ENCODE data around the gene NDUFV3.
"Not testable (repeated sequence)": the region's sequence is repeated elsewhere in the genome, so short reads cannot be mapped to it uniquely, and the experiment has no call there.

NDUFV3 gene

GRCh38 chr21:42857216-42857615 lies 35.9 kb upstream of the NDUFV3 start:
- DNase-seq = no peak

- DNase-seq = no peak
Measured at GRCh38 chr21:42858185-42858847, 34.8 kb upstream of the NDUFV3 start.

DNA sequence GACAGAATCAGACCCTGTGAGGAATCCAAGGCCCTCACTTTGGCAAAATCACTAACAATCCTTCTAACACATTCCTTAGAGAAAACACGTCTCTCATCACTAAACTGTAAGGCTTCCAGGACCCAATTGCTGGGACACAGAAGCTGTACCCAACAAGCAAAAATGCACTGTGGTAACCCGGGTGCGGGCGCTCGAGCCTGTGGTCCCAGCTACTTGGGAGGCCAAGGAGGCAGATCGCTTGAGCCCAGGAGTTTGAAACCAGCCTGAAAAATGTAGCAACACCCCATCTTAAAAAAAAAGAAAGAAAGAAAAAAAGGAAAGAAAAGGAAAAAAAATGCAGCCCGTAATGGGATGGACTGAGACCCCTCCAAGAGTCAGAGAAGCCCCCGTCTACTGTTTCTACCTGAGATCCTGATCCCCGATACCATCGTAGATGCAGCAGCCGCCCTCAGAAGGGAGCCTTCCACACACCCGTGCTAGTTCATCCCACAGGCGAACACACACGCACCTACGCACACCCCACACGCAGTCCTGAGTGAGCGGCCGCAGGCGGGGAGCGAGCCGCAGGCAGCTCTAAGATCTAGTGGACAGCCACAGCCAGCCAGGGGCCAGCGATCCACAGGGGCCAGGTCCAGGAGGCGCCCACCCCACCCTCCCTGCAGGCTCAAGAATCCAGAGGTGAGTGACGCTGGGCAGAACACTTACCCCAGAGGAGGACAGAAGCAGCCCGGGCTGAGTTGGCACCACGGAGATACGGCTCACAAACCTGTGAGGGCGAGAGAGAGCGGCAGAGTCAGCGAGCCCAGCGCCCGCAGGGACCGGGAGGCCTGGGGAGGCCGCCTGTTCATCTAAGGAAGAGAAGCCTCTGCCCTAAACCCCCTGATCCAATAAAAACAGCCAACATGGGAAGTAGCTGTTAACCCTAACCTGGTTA lies 33.9 kb upstream of the NDUFV3 start:
- DNase-seq = no peak

DNA sequence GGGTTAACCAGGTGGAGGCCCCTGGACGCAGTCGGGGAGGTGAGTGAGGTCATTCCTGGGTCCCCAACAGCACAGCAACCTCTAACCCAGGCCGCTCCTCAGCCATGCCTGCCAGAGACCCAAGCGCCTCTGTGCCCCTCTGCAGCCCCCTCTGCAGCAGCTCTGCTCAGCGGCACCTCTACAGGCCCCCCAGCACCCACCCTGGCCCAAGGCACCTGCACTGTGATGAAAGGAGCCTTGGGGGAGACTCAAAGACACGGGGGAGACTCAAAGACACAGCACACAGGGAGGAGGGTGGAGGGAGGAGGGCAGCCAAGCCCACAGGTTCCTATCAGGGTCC lies 33.2 kb upstream of the NDUFV3 start:
- no peak for DNase-seq

- no peak for DNase-seq
Measured at GRCh38 chr21:42860345-42860744, 32.8 kb upstream of the NDUFV3 start.

GRCh38 chr21:42861311-42861847 lies 31.7 kb upstream of the NDUFV3 start:
- no peak for DNase-seq

- no peak for DNase-seq
Measured at GRCh38 chr21:42861848-42862400, 31.2 kb upstream of the NDUFV3 start.

- no peak for DNase-seq
Measured at GRCh38 chr21:42862774-42863503, 30.2 kb upstream of the NDUFV3 start.

GRCh38 chr21:42863504-42863870 lies 29.6 kb upstream of the NDUFV3 start:
- no peak for DNase-seq

DNA sequence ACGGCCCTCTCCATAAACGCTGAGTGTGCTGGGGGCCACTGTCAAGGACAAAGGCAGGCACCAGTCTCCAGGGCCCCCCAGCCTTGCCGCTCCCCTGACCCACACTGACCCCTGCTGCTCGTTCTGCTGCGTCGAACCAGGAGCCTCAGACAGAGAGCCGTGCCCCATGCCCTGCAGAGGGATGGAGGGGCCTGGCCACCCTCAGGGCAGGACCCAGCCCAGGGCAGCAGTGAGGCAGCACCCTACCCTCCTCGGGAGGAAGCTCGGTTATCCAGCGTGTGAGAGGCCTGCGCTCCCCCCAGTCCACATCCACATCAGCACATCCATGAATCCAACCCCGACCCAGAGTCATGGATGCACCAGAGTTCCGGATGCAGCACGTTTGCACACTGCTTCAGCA lies 28.8 kb upstream of the NDUFV3 start:
- DNase-seq = no peak

GRCh38 chr21:42864815-42865775 lies 28.0 kb upstream of the NDUFV3 start:
- no peak for DNase-seq

GRCh38 chr21:42865776-42866160 lies 27.3 kb upstream of the NDUFV3 start:
- DNase-seq = no peak

DNA sequence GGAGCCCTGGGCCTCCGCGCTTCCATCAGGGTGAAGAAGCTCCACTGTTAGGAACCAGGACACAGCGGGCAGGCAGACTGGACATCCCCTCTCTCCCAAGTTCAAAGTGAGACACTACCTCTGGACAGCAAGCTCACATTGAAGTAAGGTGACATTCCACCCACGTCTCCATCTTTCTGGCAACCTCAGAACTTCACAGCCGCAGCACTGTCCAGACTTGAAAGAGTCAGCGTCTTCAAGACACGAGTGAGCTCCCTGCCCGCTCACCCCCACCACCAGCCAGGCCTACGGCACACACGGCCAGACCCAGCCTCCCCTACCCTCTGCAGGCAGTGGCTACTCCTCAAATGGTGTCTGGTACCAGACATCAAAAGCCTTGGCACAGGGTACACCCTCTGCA lies 24.9 kb upstream of the NDUFV3 start:
- no peak for DNase-seq

GRCh38 chr21:42873096-42873495 lies 20.0 kb upstream of the NDUFV3 start:
- no peak for DNase-seq

- DNase-seq = not testable (repeated sequence)
Measured at GRCh38 chr21:42875811-42876210, 17.3 kb upstream of the NDUFV3 start.

- DNase-seq = no peak
Measured at GRCh38 chr21:42878678-42878992, 14.5 kb upstream of the NDUFV3 start.

- DNase-seq = peak; percentile 81
Measured at GRCh38 chr21:42878993-42879787, 13.9 kb upstream of the NDUFV3 start, which contains the start of gene WDR4. WDR4 (minus strand) TSS chr21:42879539; CDS start chr21:42879495, 44 bp downstream.

DNA sequence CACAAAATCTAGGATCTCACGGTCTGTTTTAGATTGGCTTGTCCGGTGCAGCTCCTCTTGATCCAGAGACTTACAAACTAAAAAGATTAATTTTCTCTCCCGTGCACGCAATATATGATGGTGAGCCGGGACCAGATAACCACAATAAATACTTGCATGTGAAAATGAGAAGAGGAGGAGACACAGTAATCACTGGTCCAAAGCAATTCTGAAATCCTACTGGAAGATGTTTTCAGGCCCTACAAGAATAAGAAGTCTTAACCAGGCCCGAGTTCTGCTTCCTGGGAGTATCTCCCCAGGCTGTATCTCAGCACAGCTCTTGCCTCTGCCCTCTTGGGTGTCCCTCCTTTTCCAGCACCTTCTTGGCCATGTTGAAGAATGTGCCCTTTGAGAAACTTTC lies 12.8 kb upstream of the NDUFV3 start:
- no peak for DNase-seq

DNA sequence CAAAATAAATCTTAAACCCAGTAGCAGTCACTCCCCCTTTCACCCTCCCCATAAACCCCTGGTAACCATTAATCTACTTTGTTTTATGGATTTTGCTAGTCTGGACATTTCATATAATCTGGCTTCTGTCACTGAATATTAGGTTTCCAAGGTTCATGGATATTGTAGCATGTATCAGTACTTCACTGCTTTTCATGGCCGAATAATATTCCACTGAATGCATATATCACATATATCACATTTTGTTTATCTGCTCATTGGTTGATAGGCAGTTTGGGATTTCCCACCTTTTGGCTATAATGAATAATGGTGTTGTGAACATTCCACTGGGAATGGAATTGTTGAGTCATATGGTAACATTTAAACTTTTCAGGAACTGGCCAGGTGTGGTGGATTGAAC lies 9.2 kb upstream of the NDUFV3 start:
- DNase-seq = no peak

GRCh38 chr21:42887326-42887725 lies 5.8 kb upstream of the NDUFV3 start:
- DNase-seq = no peak

GRCh38 chr21:42892582-42892930 lies 553 bp upstream of the NDUFV3 start:
- DNase-seq = peak; percentile 63
